Embryonic facial prominence (tissue), 1 donor: Measurements from ENCODE around the gene TSEN2.
"Not testable (repeated sequence)": the region's sequence is repeated elsewhere in the genome, so short reads cannot be mapped to it uniquely, and the experiment has no call there.

ENCODE experiments used
- DNase-seq: peaks from one replicate; pipeline ENCODE4 v3.0.0-alpha.2; 2016; ENCODE audit errors: extremely low spot score

Gene TSEN2

GRCh38 chr3:12472000-12472610, 12.2 kb upstream of the TSEN2 start:
- no peak for DNase-seq

GRCh38 chr3:12472796-12473195, 11.5 kb upstream of the TSEN2 start:
- DNase-seq, result no peak

- DNase-seq, result peak; percentile 18
These were observed 10.8 kb upstream of the TSEN2 start for GRCh38 chr3:12473511-12473910.

- no peak for DNase-seq
These were observed 7.9 kb upstream of the TSEN2 start for GRCh38 chr3:12476238-12476897.

GRCh38 chr3:12477256-12477655, 7.0 kb upstream of the TSEN2 start:
- no peak for DNase-seq

GRCh38 chr3:12478326-12478725, 6.0 kb upstream of the TSEN2 start:
- no peak for DNase-seq

- not testable (repeated sequence) for DNase-seq
These were observed 5.1 kb upstream of the TSEN2 start for GRCh38 chr3:12479198-12479597.

- peak; percentile 18 for DNase-seq
These were observed 4.3 kb upstream of the TSEN2 start for GRCh38 chr3:12479919-12480427.

GRCh38 chr3:12483410-12483809, 870 bp upstream of the TSEN2 start:
- no peak for DNase-seq

- DNase-seq, result no peak
These were observed 445 bp upstream of the TSEN2 start for GRCh38 chr3:12483872-12484197.

GRCh38 chr3:12484983-12485327, 675 bp downstream of the TSEN2 start:
- no peak for DNase-seq

- DNase-seq, result no peak
These were observed 1.7 kb downstream of the TSEN2 start for GRCh38 chr3:12486001-12486400.

- DNase-seq, result no peak
These were observed 2.6 kb downstream of the TSEN2 start for GRCh38 chr3:12486916-12487315.

- DNase-seq, result no peak
These were observed 3.1 kb downstream of the TSEN2 start for GRCh38 chr3:12487336-12487735.

- no peak for DNase-seq
These were observed 3.5 kb downstream of the TSEN2 start for GRCh38 chr3:12487786-12488185.

- DNase-seq, result no peak
These were observed 5.1 kb downstream of the TSEN2 start for GRCh38 chr3:12489368-12489767.

- DNase-seq, result no peak
These were observed 5.6 kb downstream of the TSEN2 start for GRCh38 chr3:12489832-12490231.

- DNase-seq, result no peak
These were observed 6.3 kb downstream of the TSEN2 start for GRCh38 chr3:12490547-12490946.

GRCh38 chr3:12495749-12496452, 11.6 kb downstream of the TSEN2 start:
- no peak for DNase-seq

- DNase-seq, result no peak
These were observed 12.1 kb downstream of the TSEN2 start for GRCh38 chr3:12496453-12496761.

GRCh38 chr3:12499474-12499873, 15.2 kb downstream of the TSEN2 start:
- no peak for DNase-seq

GRCh38 chr3:12501360-12502020, 17.2 kb downstream of the TSEN2 start:
- no peak for DNase-seq
